H1 (cell line): ENCODE results near the gene ITGB5.

Source experiments
- CTCF ChIP-seq, 3 experiments: IDR thresholded peaks; 1 replicate in 2 of 3; 2 replicates in 1 of 3; pipeline versions ENCODE4 v1.5.1 to v1.6.1; 2011; ENCODE audit warnings: low read length in 3 of 3, mild to moderate bottlenecking in 3 of 3, inconsistent platforms in 2 of 3, low read depth in 1 of 3, moderate library complexity in 1 of 3; ENCODE audit not compliant: insufficient read depth in 1 of 3; ENCODE audit errors: control extremely low read depth in 1 of 3
- EP300 ChIP-seq, 2 experiments: IDR thresholded peaks; 1 replicate in 1 of 2; 2 replicates in 1 of 2; pipeline ENCODE4 v1.6.1; 2011 to 2012; ENCODE audit warnings: low read depth in 2 of 2, low read length in 2 of 2, mild to moderate bottlenecking in 2 of 2, borderline replicate concordance in 1 of 2, inconsistent platforms in 1 of 2, moderate library complexity in 1 of 2
- POLR2A ChIP-seq, 2 experiments: IDR thresholded peaks; 1 replicate in 1 of 2; 2 replicates in 1 of 2; pipeline ENCODE4 v1.6.1; 2011; ENCODE audit warnings: low read depth in 2 of 2, low read length in 2 of 2, mild to moderate bottlenecking in 2 of 2; ENCODE audit errors: control extremely low read depth in 1 of 2
- SP1 ChIP-seq: IDR thresholded peaks from 2 replicates; pipeline ENCODE4 v1.6.1; 2011; ENCODE audit warnings: low read depth, low read length
- SP4 ChIP-seq: IDR thresholded peaks from 2 replicates; pipeline ENCODE4 v1.6.1; 2012; ENCODE audit warnings: low read length, inconsistent platforms
- TEAD4 ChIP-seq: IDR thresholded peaks from 2 replicates; pipeline ENCODE4 v1.6.1; 2012; ENCODE audit warnings: low read depth, low read length, inconsistent platforms, mixed read lengths

- no peak for TF ChIP-seq CTCF (IDR thresholded peaks at IDR 0.05; ENCODE audit: control extremely low read depth in 1 of 3, insufficient read depth in 1 of 3, low read depth in 1 of 3, low read length in 3 of 3)
- no peak for TF ChIP-seq SP1
- TF ChIP-seq SP4, result no peak
- no peak for TF ChIP-seq POLR2A (IDR thresholded peaks at IDR 0.05; ENCODE audit: control extremely low read depth in 1 of 2, low read depth in 2 of 2, low read length in 2 of 2)
- no peak for TF ChIP-seq TEAD4
- TF ChIP-seq EP300 (IDR thresholded peaks at IDR 0.05; ENCODE audit: borderline replicate concordance in 1 of 2, low read depth in 2 of 2, low read length in 2 of 2), result no peak
Measured at GRCh38 chr3:124818398-124819091, 68.6 kb downstream of the ITGB5 start.
